ENCODE results near the gene CYP1A1.

The CYP1A1 gene

GRCh38 chr15:74716651-74717050 is 8.7 kb downstream of the CYP1A1 start:
- Histone ChIP-seq H3K4me3 (ENCODE audit: low read depth, low read length) (no peak overlapping the region), H3K27ac (no peak overlapping the region), H3K27me3 (replicated peaks) (no peaks in the 10 kb centered on the region), H3K36me3 (replicated peaks) (no peaks in the 10 kb centered on the region)
- DNase-seq, result no peak
- no peak for TF ChIP-seq CTCF (IDR thresholded peaks at IDR 0.05; ENCODE audit: low read depth, low read length, missing control alignments)
- in situ Hi-C loops (cut with HindIII; ENCODE audit: low pct_ligation_motif_present, low sequenced_read_pairs), result no loop called here

- Histone ChIP-seq H3K4me3 (ENCODE audit: low read depth, low read length) (no peak overlapping the region), H3K36me3 (replicated peaks) (no peaks in the 10 kb centered on the region), H3K27me3 (replicated peaks) (no peaks in the 10 kb centered on the region), H3K27ac (no peak overlapping the region)
- no peak for TF ChIP-seq CTCF (IDR thresholded peaks at IDR 0.05; ENCODE audit: low read depth, low read length, missing control alignments)
- in situ Hi-C loops (cut with HindIII; ENCODE audit: low pct_ligation_motif_present, low sequenced_read_pairs), result no loop called here
- no peak for DNase-seq
Measured at GRCh38 chr15:74712311-74712710, 13.0 kb downstream of the CYP1A1 start.

- no peak overlapping the region for H3K4me3 ChIP-seq (ENCODE audit: low read depth, low read length)
- no peaks in the 10 kb centered on the region for H3K36me3 ChIP-seq (replicated peaks)
- no peak for DNase-seq
- no peaks in the 10 kb centered on the region for H3K27me3 ChIP-seq (replicated peaks)
- no peak overlapping the region for H3K27ac ChIP-seq
- in situ Hi-C loops (cut with HindIII; ENCODE audit: low pct_ligation_motif_present, low sequenced_read_pairs), result no loop called here
- TF ChIP-seq CTCF (IDR thresholded peaks at IDR 0.05; ENCODE audit: low read depth, low read length, missing control alignments), result no peak
Measured at GRCh38 chr15:74710319-74711094, 14.8 kb downstream of the CYP1A1 start.

- H3K27me3 ChIP-seq (replicated peaks), result no peaks in the 10 kb centered on the region
- no peak overlapping the region for H3K27ac ChIP-seq
- H3K4me3 ChIP-seq (ENCODE audit: low read depth, low read length), result no peak overlapping the region
- H3K36me3 ChIP-seq (replicated peaks), result no peaks in the 10 kb centered on the region
- in situ Hi-C loops (cut with HindIII; ENCODE audit: low pct_ligation_motif_present, low sequenced_read_pairs), result no loop called here
- DNase-seq, result no peak
- no peak for TF ChIP-seq CTCF (IDR thresholded peaks at IDR 0.05; ENCODE audit: low read depth, low read length, missing control alignments)
Measured at GRCh38 chr15:74709892-74710291, 15.4 kb downstream of the CYP1A1 start.

- in situ Hi-C loops (cut with HindIII; ENCODE audit: low pct_ligation_motif_present, low sequenced_read_pairs), result no loop called here
- Histone ChIP-seq H3K27me3 (replicated peaks) (no peaks in the 10 kb centered on the region), H3K4me3 (ENCODE audit: low read depth, low read length) (no peak overlapping the region), H3K27ac (no peak overlapping the region), H3K36me3 (replicated peaks) (no peaks in the 10 kb centered on the region)
- TF ChIP-seq CTCF (IDR thresholded peaks at IDR 0.05; ENCODE audit: low read depth, low read length, missing control alignments), result no peak
- DNase-seq, result no peak
Measured at GRCh38 chr15:74709011-74709410, 16.3 kb downstream of the CYP1A1 start.

GRCh38 chr15:74696808-74697207 is 28.5 kb downstream of the CYP1A1 start:
- Histone ChIP-seq H3K36me3 (replicated peaks) (no peaks in the 10 kb centered on the region), H3K27ac (no peak overlapping the region), H3K27me3 (replicated peaks) (no peaks in the 10 kb centered on the region), H3K4me3 (ENCODE audit: low read depth, low read length) (no peak overlapping the region)
- in situ Hi-C loops (cut with HindIII; ENCODE audit: low pct_ligation_motif_present, low sequenced_read_pairs), result no loop called here
- TF ChIP-seq CTCF (IDR thresholded peaks at IDR 0.05; ENCODE audit: low read depth, low read length, missing control alignments), result no peak
- no peak for DNase-seq
